ENCODE results near the gene MRPL17.

MRPL17 gene

GRCh38 chr11:6655020-6655789 lies 27.9 kb downstream of the MRPL17 start:
- no peak for DNase-seq (ENCODE audit: low read depth in 1 of 2, low spot score in 1 of 2)

- no peak for DNase-seq (ENCODE audit: low read depth in 1 of 2, low spot score in 1 of 2)
These were observed 28.7 kb downstream of the MRPL17 start for GRCh38 chr11:6654281-6655019.

- no peak for DNase-seq (ENCODE audit: low read depth in 1 of 2, low spot score in 1 of 2)
These were observed 29.5 kb downstream of the MRPL17 start for GRCh38 chr11:6653656-6654055.

GRCh38 chr11:6653097-6653496 lies 30.0 kb downstream of the MRPL17 start:
- no peak for DNase-seq (ENCODE audit: low read depth in 1 of 2, low spot score in 1 of 2)

- DNase-seq (ENCODE audit: low read depth in 1 of 2, low spot score in 1 of 2), result no peak
These were observed 31.0 kb downstream of the MRPL17 start for GRCh38 chr11:6652182-6652581.

GRCh38 chr11:6650980-6651379 lies 32.2 kb downstream of the MRPL17 start:
- no peak for DNase-seq (ENCODE audit: low read depth in 1 of 2, low spot score in 1 of 2)

- DNase-seq (ENCODE audit: low read depth in 1 of 2, low spot score in 1 of 2), result no peak
These were observed 33.0 kb downstream of the MRPL17 start for GRCh38 chr11:6650104-6650503.

GRCh38 chr11:6648501-6648900 lies 34.6 kb downstream of the MRPL17 start:
- no peak for DNase-seq (ENCODE audit: low read depth in 1 of 2, low spot score in 1 of 2)

- no peak for DNase-seq (ENCODE audit: low read depth in 1 of 2, low spot score in 1 of 2)
These were observed 35.3 kb downstream of the MRPL17 start for GRCh38 chr11:6647836-6648235.

GRCh38 chr11:6646918-6647679 lies 36.0 kb downstream of the MRPL17 start:
- DNase-seq (ENCODE audit: low read depth in 1 of 2, low spot score in 1 of 2), result no peak

GRCh38 chr11:6646576-6646917 lies 36.6 kb downstream of the MRPL17 start:
- DNase-seq (ENCODE audit: low read depth in 1 of 2, low spot score in 1 of 2), result no peak

- no peak for DNase-seq (ENCODE audit: low read depth in 1 of 2, low spot score in 1 of 2)
These were observed 37.1 kb downstream of the MRPL17 start for GRCh38 chr11:6646071-6646470.

- no peak for DNase-seq (ENCODE audit: low read depth in 1 of 2, low spot score in 1 of 2)
These were observed 40.2 kb downstream of the MRPL17 start for GRCh38 chr11:6642957-6643356.

- DNase-seq (ENCODE audit: low read depth in 1 of 2, low spot score in 1 of 2), result no peak
These were observed 42.0 kb downstream of the MRPL17 start for GRCh38 chr11:6640985-6641701.

GRCh38 chr11:6640036-6640984 lies 42.8 kb downstream of the MRPL17 start:
- no peak for DNase-seq (ENCODE audit: low read depth in 1 of 2, low spot score in 1 of 2)

GRCh38 chr11:6638429-6638828 lies 44.7 kb downstream of the MRPL17 start:
- DNase-seq (ENCODE audit: low read depth in 1 of 2, low spot score in 1 of 2), result no peak

GRCh38 chr11:6637871-6638270 lies 45.3 kb downstream of the MRPL17 start:
- DNase-seq (ENCODE audit: low read depth in 1 of 2, low spot score in 1 of 2), result no peak

GRCh38 chr11:6636480-6636879 lies 46.7 kb downstream of the MRPL17 start:
- no peak for DNase-seq (ENCODE audit: low read depth in 1 of 2, low spot score in 1 of 2)

GRCh38 chr11:6635082-6635932 lies 47.8 kb downstream of the MRPL17 start:
- no peak for DNase-seq (ENCODE audit: low read depth in 1 of 2, low spot score in 1 of 2)
